ENCODE results near the gene CLDN3.
A peak's percentile ranks its signal among the peaks of the same experiment; 100 is the strongest.
"Not testable (repeated sequence)": the region's sequence is repeated elsewhere in the genome, so short reads cannot be mapped to it uniquely, and the experiment has no call there.

Gene CLDN3

GRCh38 chr7:73736885-73737284 lies 33.2 kb downstream of the CLDN3 start:
- DNase-seq (ENCODE audit: low read depth): no peak

GRCh38 chr7:73735528-73735905 lies 34.6 kb downstream of the CLDN3 start:
- no peak for DNase-seq (ENCODE audit: low read depth)

GRCh38 chr7:73734619-73735527 lies 35.2 kb downstream of the CLDN3 start:
- peak; percentile 69 for DNase-seq (ENCODE audit: low read depth)

- DNase-seq (ENCODE audit: low read depth): no peak
Measured at GRCh38 chr7:73732397-73732796, 37.7 kb downstream of the CLDN3 start.

- DNase-seq (ENCODE audit: low read depth): no peak
Measured at GRCh38 chr7:73730485-73730884, 39.6 kb downstream of the CLDN3 start.

GRCh38 chr7:73728551-73728950 lies 41.5 kb downstream of the CLDN3 start:
- DNase-seq (ENCODE audit: low read depth): no peak

- DNase-seq (ENCODE audit: low read depth): no peak
Measured at GRCh38 chr7:73727952-73728351, 42.1 kb downstream of the CLDN3 start.

- no peak for DNase-seq (ENCODE audit: low read depth)
Measured at GRCh38 chr7:73726083-73726466, 44.0 kb downstream of the CLDN3 start.

- DNase-seq (ENCODE audit: low read depth): no peak
Measured at GRCh38 chr7:73723813-73724212, 46.3 kb downstream of the CLDN3 start.

GRCh38 chr7:73722785-73723184 lies 47.3 kb downstream of the CLDN3 start:
- no peak for DNase-seq (ENCODE audit: low read depth)

GRCh38 chr7:73722182-73722581 lies 47.9 kb downstream of the CLDN3 start:
- not testable (repeated sequence) for DNase-seq (ENCODE audit: low read depth)

GRCh38 chr7:73721377-73721817 lies 48.7 kb downstream of the CLDN3 start:
- no peak for DNase-seq (ENCODE audit: low read depth)

GRCh38 chr7:73720443-73720842 lies 49.6 kb downstream of the CLDN3 start:
- not testable (repeated sequence) for DNase-seq (ENCODE audit: low read depth)

GRCh38 chr7:73719806-73720169 lies 50.3 kb downstream of the CLDN3 start:
- no peak for DNase-seq (ENCODE audit: low read depth)

All from T-helper 22 cell (primary cell).